T47D (cell line): Measurements from ENCODE around the gene CRIP3.

ENCODE experiments used
- DNase-seq, 2 experiments: peaks; one replicate each; pipeline versions ENCODE4 v3.0.0 to v3.0.0-alpha.2; 2011 to 2012; ENCODE audit warnings: low read depth in 1 of 2, low spot score in 1 of 2
- JUND ChIP-seq: IDR thresholded peaks from 2 replicates; pipeline ENCODE4 v1.6.1; 2012; ENCODE audit warnings: low read depth
- in situ Hi-C: cut with HindIII; loops from 2 replicates; pipeline ENCODE4 v1.10.0; 2016; ENCODE audit warnings: low sequenced_read_pairs, low pct_unique_long_range_greater_than_20kb

Gene CRIP3

GRCh38 chr6:43331470-43331869 lies 22.8 kb upstream of the CRIP3 start:
- DNase-seq = no peak
- in situ Hi-C loops = no loop called here
- TF ChIP-seq JUND = no peak

GRCh38 chr6:43328528-43328927 lies 19.9 kb upstream of the CRIP3 start:
- TF ChIP-seq JUND = no peak
- in situ Hi-C loops = no loop called here
- DNase-seq = no peak

DNA sequence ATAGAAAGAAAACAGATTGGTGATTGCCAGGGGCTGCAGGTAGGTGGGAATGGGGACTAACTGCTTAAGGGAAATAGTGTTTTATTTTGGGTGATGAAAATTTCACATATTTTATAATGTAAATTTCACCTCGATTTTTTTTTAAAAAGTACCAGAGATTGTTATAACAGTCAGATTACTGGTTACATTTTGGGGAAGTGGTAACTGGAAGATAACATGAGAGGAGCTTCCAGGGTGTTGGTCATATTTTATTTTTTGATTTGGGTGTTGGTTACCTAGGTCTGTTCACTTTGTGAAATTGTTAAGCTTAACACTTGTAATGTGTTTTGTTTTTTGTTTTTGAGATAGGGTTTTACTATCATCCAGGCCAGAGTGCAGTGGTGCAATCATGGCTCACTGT lies 17.2 kb upstream of the CRIP3 start:
- no peak for TF ChIP-seq JUND
- in situ Hi-C loops = no loop called here
- DNase-seq = no peak

- DNase-seq = no peak
Observed at GRCh38 chr6:43318011-43318410, 9.4 kb upstream of the CRIP3 start.

DNA sequence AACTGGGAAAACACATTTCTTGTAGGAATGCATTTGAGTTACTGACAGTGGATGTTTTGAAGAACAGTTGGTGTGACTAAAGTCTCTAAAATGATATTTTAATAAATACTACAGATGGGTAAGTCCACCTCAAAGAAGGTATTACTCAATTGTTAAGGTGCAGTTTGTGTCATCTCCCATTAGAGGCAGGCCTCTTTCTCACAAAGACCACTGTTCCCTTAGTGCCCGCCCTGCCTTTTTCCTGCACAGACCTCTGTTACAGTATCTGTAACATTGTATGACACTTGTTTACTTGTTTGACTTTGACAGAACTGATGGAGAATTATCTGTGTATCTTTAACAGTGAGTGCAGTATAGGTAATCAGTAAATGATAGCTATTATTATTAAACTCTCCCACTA lies 5.2 kb upstream of the CRIP3 start:
- no peak for DNase-seq
- in situ Hi-C loops = no loop called here
- no peak for TF ChIP-seq JUND

More at GRCh38 chr6:43318011-43318410, 9.4 kb upstream of the CRIP3 start:
- in situ Hi-C loops = no loop called here
- TF ChIP-seq JUND = no peak

GRCh38 chr6:43311666-43312065 lies 3.0 kb upstream of the CRIP3 start:
- in situ Hi-C loops = no loop called here
- DNase-seq = no peak

GRCh38 chr6:43310624-43311023 lies 2.0 kb upstream of the CRIP3 start:
- no peak for TF ChIP-seq JUND
- in situ Hi-C loops = no loop called here

More at GRCh38 chr6:43311666-43312065, 3.0 kb upstream of the CRIP3 start:
- no peak for TF ChIP-seq JUND

DNA sequence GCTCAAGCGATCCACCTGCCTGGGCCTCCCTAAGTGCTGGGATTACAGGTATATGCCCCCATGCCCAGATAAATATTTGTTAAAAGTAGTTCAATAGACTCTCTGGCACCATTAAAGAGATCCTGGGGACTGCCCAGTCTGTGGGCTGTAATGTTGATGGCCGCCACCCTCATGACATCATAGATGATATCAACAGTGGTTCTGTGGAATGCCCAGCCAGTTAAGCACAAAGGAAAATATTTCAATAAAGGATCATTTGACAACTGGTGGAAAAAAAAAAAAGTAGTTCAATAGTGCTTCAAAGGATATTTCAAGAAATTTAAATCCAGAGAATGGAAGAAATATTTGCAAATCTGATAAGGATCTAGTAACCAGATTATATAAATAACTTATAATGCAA lies 1.5 kb upstream of the CRIP3 start:
- in situ Hi-C loops = no loop called here
- TF ChIP-seq JUND = no peak

More at GRCh38 chr6:43310624-43311023, 2.0 kb upstream of the CRIP3 start:
- DNase-seq = no peak

GRCh38 chr6:43308990-43309477 lies 408 bp upstream of the CRIP3 start:
- DNase-seq = no peak
- TF ChIP-seq JUND = no peak
- in situ Hi-C loops = no loop called here

More for the DNA sequence above, 1.5 kb upstream of the CRIP3 start:
- DNase-seq = no peak

DNA sequence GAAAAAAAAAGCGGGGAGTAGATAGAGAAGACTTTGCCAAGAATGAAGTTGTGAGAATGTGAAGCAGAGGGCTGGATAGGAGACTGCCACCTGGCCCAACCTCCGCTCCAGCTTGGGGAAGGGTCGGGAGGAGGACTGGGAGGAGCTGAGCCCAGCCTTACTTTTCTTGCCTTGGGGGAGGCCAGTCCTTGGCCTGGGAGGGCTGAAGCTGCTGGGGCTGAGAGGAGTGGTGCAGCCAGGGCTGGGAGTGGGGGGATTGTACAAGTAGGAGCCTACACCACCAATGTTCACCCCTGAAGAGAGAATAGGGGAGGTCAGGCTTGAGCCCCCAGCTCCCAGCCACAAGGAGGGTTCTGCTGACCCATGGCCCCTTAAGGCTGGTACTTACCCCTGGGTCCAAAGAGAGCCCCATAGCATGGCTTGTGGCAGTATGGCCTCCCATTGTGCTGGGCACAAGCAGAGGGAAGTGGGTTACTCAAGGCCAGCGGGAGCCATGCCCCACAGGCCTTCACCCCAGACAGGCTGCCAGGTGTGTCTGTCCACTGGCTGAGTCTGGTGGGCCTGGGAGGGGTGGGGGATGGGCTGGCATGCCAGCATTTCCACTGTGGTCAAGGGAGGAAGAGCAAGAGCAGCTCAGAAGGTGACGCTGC lies 1.1 kb downstream of the CRIP3 start:
- DNase-seq = no peak
- in situ Hi-C loops = no loop called here
- TF ChIP-seq JUND = no peak

DNA sequence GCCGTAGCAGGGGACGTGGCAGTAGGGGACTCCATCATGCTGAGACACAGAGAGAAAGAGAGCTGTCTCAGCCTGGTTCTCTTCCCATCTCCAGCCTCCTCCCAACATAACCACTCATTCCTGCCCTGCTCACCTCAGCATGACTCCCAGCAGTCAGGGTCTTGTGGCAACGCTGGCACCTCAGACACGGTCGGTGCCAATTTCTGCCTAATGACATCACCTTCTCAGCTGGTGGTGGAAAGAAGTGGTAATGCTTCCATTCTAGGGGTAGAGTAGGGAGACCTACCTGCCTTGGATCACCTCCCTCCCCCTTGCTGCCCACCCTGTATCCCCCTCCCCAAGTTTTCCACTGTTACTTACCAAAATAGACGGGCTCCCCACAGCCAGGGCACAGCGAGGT lies 2.5 kb downstream of the CRIP3 start:
- in situ Hi-C loops = no loop called here

DNA sequence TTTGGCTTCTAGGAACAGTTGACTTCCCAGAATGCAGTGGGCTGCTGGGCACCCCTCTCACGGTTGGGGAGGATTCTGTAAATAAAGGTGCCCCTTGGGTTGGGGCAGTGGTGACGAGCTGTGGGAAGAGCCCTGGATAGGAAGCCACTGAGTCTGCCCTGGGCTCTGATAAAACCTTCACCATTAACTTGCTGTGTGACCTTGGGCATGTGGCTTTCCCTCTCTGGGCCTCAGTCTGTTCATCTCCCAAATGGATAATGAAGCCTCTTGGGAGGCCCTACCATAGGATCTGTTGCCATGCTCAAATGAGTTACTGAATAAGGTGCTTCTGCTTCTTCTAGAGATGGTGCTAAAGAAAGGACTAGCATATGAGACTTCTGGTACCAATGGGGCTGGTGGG lies 3.7 kb downstream of the CRIP3 start:
- no peak for TF ChIP-seq JUND
- no peak for DNase-seq
- in situ Hi-C loops = no loop called here

More for the DNA sequence above, 2.5 kb downstream of the CRIP3 start:
- DNase-seq = no peak
- no peak for TF ChIP-seq JUND

GRCh38 chr6:43304361-43304760 lies 4.3 kb downstream of the CRIP3 start:
- TF ChIP-seq JUND = no peak
- no peak for DNase-seq
- in situ Hi-C loops = no loop called here
